Tibial nerve (tissue), 4 donors: ENCODE measurements around the gene STAMBPL1. TPM values are rescaled to one million over a fixed set of nuclear protein-coding genes. Genes with fewer than 3 reads are reported as not detected.

ENCODE experiments used
- DNase-seq, 2 donors: peaks; one replicate each; pipeline ENCODE4 v3.0.0-alpha.2; 2019; ENCODE audit warnings: low spot score in 2 of 2
- H3K27ac ChIP-seq, 4 donors: fragments of 200-600 bp; sonication (generic) in 3 of 4; one replicate each; pipeline ENCODE4 v1.5.1; 2017 to 2019; ENCODE audit warnings: mild to moderate bottlenecking in 1 of 4
- H3K27me3 ChIP-seq, 2 donors: fragments of 200-600 bp; sonication (generic) in 1 of 2; one replicate each; pipeline versions ENCODE4 v1.5.1 to v1.6.0; 2017 to 2019
- H3K36me3 ChIP-seq, 3 donors: fragments of 200-600 bp; sonication (generic); one replicate each; pipeline ENCODE4 v1.5.1; 2018 to 2019
- H3K4me1 ChIP-seq, 4 donors: fragments of 200-600 bp; sonication (generic) in 3 of 4; one replicate each; pipeline ENCODE4 v1.5.1; 2017 to 2019
- H3K4me3 ChIP-seq, 4 donors: fragments of 200-600 bp; sonication (generic) in 3 of 4; one replicate each; pipeline ENCODE4 v1.5.1; 2017 to 2019; ENCODE audit warnings: mild to moderate bottlenecking in 1 of 4, moderate library complexity in 1 of 4
- H3K9me3 ChIP-seq, 4 donors: fragments of 200-600 bp; sonication (generic) in 3 of 4; one replicate each; pipeline ENCODE4 v1.5.1; 2017 to 2019
- CTCF ChIP-seq, 5 experiments: fragments of 200-600 bp in 3 of 5; fragments of 450-650 bp in 2 of 5; sonication (generic) in 3 of 5; IDR thresholded peaks; one replicate each; pipeline ENCODE4 v1.5.1; 2016 to 2019; ENCODE audit warnings: antibody characterized with exemption in 5 of 5, mild to moderate bottlenecking in 3 of 5, moderate library complexity in 2 of 5
- EP300 ChIP-seq, 2 donors: sonication (generic); formaldehyde crosslinking; IDR thresholded peaks; one replicate each; pipeline ENCODE4 v1.6.1; 2017; ENCODE audit warnings: antibody characterized with exemption in 2 of 2, mild to moderate bottlenecking in 1 of 2
- POLR2A ChIP-seq, 2 donors: fragments of 450-650 bp; IDR thresholded peaks; one replicate each; pipeline ENCODE4 v1.6.1; 2017; ENCODE audit warnings: antibody characterized with exemption in 2 of 2, mild to moderate bottlenecking in 2 of 2, moderate library complexity in 2 of 2
- WGBS, 2 donors: methylation state at CpG; one replicate each; pipeline ENCODE4 v1.1.5; 2018; 5-methylcytosine and 5-hydroxymethylcytosine counted together
- total RNA-seq, 4 donors: library from RNA; depleted of rRNA; stranded (reverse); fragments of >200 nt; gene quantifications; one replicate each; pipeline ENCODE4 v1.1.0, GENCODE V29; 2016

STAMBPL1 gene
- total RNA-seq, 4 donors from 2014 or later, result 14.2 to 34.5 (median 25.5) TPM

DNA sequence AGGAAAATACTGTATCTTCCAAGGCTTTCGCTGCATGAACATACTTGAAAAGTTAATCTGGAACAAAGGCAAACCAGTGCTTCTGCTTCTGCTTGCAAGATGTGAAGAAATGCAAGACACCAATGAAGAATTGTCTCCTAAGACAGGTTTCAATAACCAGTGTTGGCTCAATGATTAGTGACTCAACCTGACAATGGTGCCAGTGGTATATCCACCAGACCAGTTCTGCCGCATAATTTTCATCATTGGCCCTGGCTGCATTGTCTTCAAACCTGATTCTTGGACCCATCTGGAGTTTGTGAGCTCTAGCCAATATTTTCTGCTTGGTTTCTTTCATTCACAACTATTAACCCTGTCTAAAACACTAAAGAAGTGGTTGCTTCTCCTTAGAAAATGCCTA is 13.6 kb upstream of the STAMBPL1 start:
- no peak for DNase-seq

DNA sequence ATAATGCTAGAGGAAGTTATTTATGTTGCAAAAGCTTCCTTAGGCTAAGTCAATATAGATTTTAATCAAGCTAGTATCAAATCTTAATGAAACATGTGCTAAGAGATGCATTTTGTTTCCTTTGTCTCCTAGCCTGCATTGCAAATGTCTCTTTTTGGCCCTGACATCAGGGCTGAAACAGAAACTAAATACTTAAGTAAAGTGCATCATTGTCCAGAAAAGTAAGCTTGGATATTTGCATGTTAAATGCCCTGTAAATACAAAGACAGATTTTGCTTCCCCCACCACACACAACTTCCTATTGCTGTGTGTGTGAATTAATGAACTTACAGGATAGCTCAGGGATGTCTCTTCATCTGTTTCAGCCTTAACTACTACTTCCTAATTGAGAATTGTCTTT is 10.0 kb upstream of the STAMBPL1 start:
- no peak overlapping the region for H3K4me3 ChIP-seq
- H3K4me1 ChIP-seq, result no peaks in the 10 kb centered on the region
- no peaks in the 10 kb centered on the region for H3K36me3 ChIP-seq
- H3K9me3 ChIP-seq, result no peaks in the 10 kb centered on the region
- H3K27ac ChIP-seq, result no peak overlapping the region
- DNase-seq, result no peak
- H3K27me3 ChIP-seq, result no peaks in the 10 kb centered on the region
- TF ChIP-seq EP300 (IDR thresholded peaks at IDR 0.05) (no peak), CTCF (IDR thresholded peaks at IDR 0.05) (no peak), POLR2A (IDR thresholded peaks at IDR 0.05) (no peak)

More for the DNA sequence above, 13.6 kb upstream of the STAMBPL1 start:
- Histone ChIP-seq H3K27ac (no peak overlapping the region), H3K27me3 (no peaks in the 10 kb centered on the region), H3K4me3 (no peak overlapping the region), H3K4me1 (no peaks in the 10 kb centered on the region), H3K36me3 (no peaks in the 10 kb centered on the region), H3K9me3 (no peaks in the 10 kb centered on the region)
- WGBS, 2 donors, result 98% methylated on average over 2 of the region's 2 CpGs
- TF ChIP-seq POLR2A (IDR thresholded peaks at IDR 0.05) (no peak), CTCF (IDR thresholded peaks at IDR 0.05) (no peak), EP300 (IDR thresholded peaks at IDR 0.05) (no peak)

DNA sequence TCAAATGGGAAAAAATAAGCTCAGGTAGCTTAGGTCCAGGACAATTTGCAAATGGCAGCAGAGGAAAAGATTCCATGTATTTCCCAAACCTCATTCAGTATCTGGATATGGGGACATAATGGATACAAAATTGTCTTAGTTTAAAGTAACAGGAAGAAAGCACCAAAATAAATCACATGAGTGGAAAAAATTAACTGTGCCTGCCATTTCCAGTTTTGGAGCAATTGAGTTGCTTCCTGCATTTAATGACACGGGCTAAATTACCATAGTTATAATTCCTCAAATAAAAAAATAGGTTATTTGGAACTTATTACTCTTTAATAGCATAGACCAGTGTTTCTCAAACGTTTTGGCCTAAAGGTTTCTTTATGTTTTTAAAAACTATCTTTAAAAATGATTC is 6.3 kb upstream of the STAMBPL1 start:
- no peak for TF ChIP-seq EP300 (IDR thresholded peaks at IDR 0.05)
- TF ChIP-seq POLR2A (IDR thresholded peaks at IDR 0.05), result no peak
- no peak for TF ChIP-seq CTCF (IDR thresholded peaks at IDR 0.05)
- DNase-seq, result no peak
- Histone ChIP-seq H3K27ac (no peak overlapping the region), H3K36me3 (no peaks in the 10 kb centered on the region), H3K4me3 (no peak overlapping the region), H3K27me3 (no peaks in the 10 kb centered on the region), H3K9me3 (no peaks in the 10 kb centered on the region), H3K4me1 (no peaks in the 10 kb centered on the region)
- 38 to 44% methylated on average over 2 of the region's 2 CpGs for WGBS, 2 donors

GRCh38 chr10:88874281-88874680 is 5.8 kb upstream of the STAMBPL1 start:
- H3K36me3 ChIP-seq, result no peaks in the 10 kb centered on the region
- TF ChIP-seq POLR2A (IDR thresholded peaks at IDR 0.05) (no peak), CTCF (IDR thresholded peaks at IDR 0.05) (no peak), EP300 (IDR thresholded peaks at IDR 0.05) (no peak)

DNA sequence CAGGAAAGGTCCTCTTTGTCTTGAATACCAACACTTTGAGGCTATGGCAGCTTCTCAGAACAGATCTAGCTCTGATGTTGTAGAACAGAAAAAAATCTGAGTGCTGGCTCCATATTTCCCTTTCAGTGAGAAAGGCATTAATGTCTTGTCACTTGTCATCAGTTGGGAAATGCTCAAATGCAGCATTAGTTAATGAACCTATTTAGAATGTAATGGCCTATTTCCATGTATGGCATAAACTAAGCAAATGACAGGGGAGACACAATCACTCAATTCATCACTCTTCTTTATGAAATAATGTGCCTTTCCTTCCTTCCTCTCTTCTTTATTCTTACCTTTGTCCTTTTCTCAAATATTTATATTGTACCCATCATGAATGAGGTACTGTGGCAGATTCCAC is 5.0 kb upstream of the STAMBPL1 start:
- H3K4me1 ChIP-seq, result peaks cover 0 to 10% (median 0%) of the 10 kb centered on the region in 4 donors
- TF ChIP-seq CTCF (IDR thresholded peaks at IDR 0.05) (no peak), POLR2A (IDR thresholded peaks at IDR 0.05) (no peak), EP300 (IDR thresholded peaks at IDR 0.05) (no peak)
- no peak for DNase-seq
- H3K4me3 ChIP-seq, result no peak overlapping the region
- no peaks in the 10 kb centered on the region for H3K27me3 ChIP-seq
- no peaks in the 10 kb centered on the region for H3K9me3 ChIP-seq
- H3K36me3 ChIP-seq, result no peaks in the 10 kb centered on the region
- no peak overlapping the region for H3K27ac ChIP-seq

More at GRCh38 chr10:88874281-88874680, 5.8 kb upstream of the STAMBPL1 start:
- Histone ChIP-seq H3K27me3 (no peaks in the 10 kb centered on the region), H3K4me3 (no peak overlapping the region), H3K9me3 (no peaks in the 10 kb centered on the region), H3K27ac (no peak overlapping the region), H3K4me1 (peaks cover 0 to 3% (median 0%) of the 10 kb centered on the region in 4 donors)
- DNase-seq, result no peak
- 78 to 82% methylated on average over 2 of the region's 2 CpGs for WGBS, 2 donors
